ENCODE measurements around the gene IFNLR1.

IFNLR1 gene

GRCh38 chr1:24147194-24147593 lies 39.9 kb downstream of the IFNLR1 start:
- no peak for DNase-seq

GRCh38 chr1:24142546-24143534 lies 44.2 kb downstream of the IFNLR1 start, which contains the start of gene IL22RA1:
IL22RA1 (minus strand) TSS chr1:24143140; CDS start chr1:24143082, 58 bp downstream.
- no peak for DNase-seq

GRCh38 chr1:24141311-24141997 lies 45.6 kb downstream of the IFNLR1 start:
- no peak for DNase-seq

GRCh38 chr1:24140741-24141181 lies 46.3 kb downstream of the IFNLR1 start:
- DNase-seq = no peak

- DNase-seq = no peak
Observed at GRCh38 chr1:24139841-24140425, 47.2 kb downstream of the IFNLR1 start.

DNA sequence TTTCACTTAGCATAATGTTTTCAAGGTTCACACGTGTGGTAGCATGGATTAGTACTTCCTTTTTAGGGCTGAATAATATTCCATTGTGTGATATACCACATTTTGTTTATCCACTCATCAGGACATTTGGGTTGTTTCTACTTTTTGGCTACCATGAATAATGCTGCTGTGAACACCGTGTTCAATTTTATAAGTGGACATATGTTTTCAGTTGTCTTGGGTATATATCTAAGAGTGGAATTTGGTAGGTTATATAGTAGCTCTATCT lies 47.9 kb downstream of the IFNLR1 start:
- DNase-seq = no peak

GRCh38 chr1:24138476-24139221 lies 48.4 kb downstream of the IFNLR1 start:
- DNase-seq = no peak

DNA sequence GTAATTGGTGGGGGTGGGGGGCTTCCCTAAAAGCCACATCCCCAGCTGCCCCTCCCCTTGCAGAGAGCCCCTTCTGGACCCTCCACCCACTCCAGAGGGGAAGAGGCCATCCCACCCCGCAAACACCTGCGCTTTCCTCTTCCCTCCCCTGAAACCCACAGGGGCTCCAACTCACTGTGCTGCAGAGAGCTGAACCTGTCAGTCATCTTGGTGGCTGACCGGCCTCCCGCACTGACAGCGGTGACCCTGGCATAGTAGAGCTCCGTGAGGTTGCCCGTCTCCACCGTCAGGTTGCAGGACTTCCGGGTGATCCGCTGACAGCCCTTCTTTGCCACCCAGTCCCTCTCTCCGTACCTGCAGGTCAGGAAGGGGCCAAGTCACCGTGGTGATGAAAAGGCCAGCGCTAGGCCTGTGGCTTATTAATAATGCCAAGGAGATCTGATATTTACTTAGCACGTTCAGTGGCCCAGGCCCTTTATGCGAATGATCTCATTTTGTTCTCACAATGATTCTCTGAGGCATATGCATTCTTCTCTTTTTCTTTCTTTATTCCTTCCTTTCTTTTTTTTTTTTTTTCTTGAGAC lies 50.0 kb downstream of the IFNLR1 start:
- no peak for DNase-seq

DNA sequence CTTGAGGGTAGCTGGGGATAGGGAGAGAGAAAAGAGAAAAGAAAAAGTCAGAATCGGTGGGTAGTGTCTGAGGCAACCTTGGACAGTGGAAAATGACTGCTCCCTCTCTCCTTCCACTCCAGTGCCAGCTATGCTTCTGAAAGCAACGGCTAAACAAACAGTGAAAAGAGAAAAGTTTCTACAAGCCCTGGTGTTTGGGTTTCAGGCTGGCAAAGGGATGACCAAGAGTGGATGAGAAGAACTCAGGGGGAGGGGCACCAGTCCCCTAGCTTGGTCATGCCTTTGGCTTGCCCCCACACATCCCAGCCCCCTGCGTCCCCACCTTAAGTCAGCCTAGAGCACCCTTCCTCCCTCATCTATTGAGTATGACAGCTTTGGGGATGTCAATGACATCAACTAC lies 52.7 kb downstream of the IFNLR1 start:
- no peak for DNase-seq

DNA sequence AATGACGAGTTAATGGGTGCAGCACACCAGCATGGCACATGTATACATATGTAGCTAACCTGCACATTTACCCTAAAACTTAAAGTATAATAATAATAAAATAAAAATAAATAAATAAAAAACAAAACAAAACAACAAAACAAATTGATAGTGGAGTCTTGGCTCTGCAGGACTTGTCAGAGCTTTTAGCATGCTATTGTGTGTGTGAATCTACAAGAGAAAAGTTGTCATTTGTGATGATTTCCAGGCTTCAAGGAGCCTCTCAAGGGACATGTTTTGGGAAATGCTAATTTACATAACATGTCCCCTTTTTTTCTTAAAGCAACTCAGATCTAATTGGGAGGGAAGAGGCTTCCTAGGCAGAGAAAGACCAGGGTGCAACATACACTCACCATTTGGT lies 53.3 kb downstream of the IFNLR1 start:
- no peak for DNase-seq

DNA sequence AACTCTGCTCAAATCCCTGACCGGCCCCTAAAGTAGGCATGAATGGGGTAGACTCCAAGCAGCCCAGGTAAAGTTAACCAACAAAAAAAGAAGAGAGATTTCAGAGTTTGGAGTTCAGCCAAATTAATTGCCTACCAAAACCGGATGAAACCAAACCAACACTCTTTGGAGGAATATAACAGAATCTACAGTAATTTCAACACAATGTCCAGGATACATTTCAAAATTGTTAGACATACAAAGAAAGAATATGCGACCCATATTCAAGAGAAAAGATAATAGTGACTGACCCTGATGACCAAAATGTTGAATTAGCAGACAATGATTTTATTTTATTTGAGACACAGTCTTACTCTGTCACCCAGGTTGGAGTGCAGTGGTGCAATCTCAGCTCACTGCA lies 56.7 kb downstream of the IFNLR1 start:
- no peak for DNase-seq

DNA sequence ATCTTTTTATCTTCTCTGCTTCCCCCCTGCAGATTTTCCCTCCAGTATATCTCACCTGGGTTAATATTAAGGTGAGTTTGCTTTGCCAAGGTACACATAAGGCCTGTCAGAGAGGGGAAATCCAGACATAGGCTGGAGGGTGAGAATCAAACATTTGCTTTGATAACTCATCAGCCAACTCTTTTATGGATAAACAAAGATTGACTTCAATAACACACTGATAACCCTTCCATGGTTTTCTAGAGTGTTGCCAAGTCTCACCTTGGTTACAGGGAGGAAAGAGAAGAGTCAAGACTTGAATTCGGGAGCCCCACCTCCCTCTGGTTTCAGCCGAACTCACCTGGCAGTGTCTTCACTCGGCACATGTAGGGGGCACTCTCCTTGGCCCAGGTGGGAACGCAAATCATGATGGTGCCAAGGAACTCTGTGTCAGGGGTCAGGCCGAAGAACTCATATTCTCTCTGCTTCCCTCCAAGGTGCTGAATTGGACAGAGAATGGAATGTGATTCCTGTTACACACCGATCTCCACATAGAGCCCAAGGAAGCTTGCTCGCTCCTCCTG lies 59.2 kb downstream of the IFNLR1 start:
- DNase-seq = no peak

DNA sequence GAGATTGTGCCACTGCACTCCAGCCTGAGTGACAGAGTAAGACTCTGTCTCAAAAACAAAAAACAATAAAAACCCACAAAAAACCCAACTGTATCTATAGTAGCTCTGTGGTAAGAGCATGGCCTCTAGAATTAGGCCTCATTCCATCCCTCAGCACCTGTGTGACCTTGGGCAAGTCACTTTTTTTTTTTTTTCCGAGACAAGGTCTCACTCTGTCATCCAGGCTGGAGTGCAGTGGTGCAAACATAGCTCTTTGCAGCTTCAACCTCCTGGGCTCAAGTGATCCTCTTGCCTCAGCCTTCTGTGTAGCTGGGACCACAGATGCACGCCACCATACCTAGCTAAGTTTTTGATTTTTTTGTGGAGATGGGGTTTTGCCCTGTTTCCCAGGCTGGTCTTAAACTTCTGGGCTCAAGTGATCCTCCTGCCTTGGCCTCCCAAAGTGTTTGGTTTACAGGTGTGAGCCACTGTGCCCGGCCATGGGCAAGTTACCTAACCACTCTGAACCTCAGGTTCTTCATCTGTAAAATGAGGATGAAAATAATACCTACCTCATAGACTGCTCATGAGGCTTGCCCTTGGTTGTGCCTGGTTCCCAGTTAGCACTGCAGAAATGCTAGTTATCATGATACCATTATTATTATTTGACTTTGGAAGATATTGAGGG lies 59.8 kb downstream of the IFNLR1 start:
- no peak for DNase-seq

GRCh38 chr1:24126672-24127023 lies 60.4 kb downstream of the IFNLR1 start:
- DNase-seq = no peak

- DNase-seq = no peak
Observed at GRCh38 chr1:24126018-24126671, 60.9 kb downstream of the IFNLR1 start.

DNA sequence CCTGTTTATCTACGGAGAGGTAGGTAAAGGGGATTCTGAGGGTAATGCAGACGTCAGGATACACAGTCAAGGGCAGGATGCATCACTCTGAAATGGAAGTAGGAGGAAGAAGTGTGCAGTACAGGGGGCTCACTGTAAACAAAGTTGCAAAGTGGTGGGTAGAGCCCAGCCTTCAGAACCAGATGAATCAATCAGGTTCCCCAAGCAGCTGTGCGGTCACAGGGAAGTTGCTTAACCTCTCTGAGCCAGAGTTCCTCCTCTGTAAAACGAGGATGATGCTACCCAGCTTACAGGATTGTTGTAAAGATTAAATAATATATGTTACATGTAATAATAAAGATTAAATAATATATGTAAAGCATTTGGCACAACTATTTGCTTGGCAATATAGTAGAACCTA lies 61.6 kb downstream of the IFNLR1 start:
- no peak for DNase-seq

DNA sequence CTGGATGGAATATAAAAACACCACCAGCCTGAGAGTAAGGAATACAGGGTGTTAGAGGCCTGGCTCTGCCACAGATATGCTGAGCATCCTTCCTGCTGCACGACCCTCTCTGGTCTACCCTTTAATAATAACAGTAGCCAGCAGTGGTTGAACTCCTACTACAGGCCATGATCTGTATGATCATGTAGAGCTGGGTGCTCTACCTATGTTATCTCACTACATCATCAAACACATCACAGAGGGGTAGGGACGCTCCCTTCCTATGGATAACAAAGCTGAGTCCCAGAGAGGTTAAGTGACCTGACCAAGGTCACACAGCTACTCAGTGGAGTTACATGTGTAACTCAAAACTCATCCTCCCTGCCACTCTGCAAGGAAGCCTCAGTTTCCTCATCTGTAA lies 62.1 kb downstream of the IFNLR1 start:
- DNase-seq = no peak

DNA sequence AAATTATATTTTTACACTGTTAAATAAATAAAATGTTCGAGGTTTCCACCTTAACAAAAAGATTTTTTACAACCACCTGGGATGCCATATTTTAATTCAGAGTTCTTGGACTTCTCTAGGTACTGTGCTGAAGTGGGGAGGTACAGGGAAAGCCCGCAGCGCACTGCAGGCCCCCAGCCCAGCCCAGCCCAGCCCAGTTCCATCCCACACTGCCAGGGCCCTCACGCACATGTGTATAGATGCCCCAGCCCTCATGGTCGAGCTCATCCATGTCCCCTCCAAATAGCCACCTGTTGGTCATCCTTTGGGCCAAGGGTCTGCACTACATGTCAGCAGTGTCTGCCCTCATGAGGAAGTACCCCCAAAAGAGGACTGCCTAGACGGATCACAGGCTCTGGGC lies 63.5 kb downstream of the IFNLR1 start:
- DNase-seq = no peak

DNA sequence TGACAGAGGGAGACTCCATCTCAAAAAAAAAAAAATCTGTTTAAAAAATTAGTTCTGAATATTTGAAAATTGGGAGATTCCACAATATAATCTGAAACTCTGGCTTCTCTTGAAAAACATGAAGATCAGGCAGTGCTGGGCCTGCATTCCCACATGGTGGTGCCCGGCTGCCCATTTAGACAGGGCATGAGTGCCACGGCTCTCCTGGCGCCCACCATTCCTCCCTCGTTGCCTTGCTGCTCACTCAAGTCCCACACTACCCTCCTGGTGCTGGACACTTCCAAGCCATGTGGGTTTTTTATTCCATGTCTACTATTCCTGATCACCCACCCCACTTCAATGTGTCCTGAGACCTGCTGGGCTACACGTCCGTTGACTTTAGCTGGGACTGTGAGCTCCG lies 64.3 kb downstream of the IFNLR1 start:
- no peak for DNase-seq

GRCh38 chr1:24121406-24121805 lies 65.7 kb downstream of the IFNLR1 start:
- no peak for DNase-seq

- DNase-seq = no peak
Observed at GRCh38 chr1:24120965-24121364, 66.1 kb downstream of the IFNLR1 start.

All from activated CD4-positive, alpha-beta T cell treated with anti-CD3 and anti-CD28 coated beads for 1 hour (primary cell).